Panc1 (cell line): ENCODE measurements around the gene PRDM2. TPM values are rescaled to one million over a fixed set of nuclear protein-coding genes. Genes with fewer than 3 reads are reported as not detected.

Source experiments
- ATAC-seq: fragments of 200-7000 bp; cut with Tn5 transposase; 2 replicates; pipeline ENCODE4 v1.9.1; 2020; ENCODE audit warnings: mild to moderate bottlenecking, moderate library complexity
- BruUV-seq: library from RNA; stranded (reverse); fragments of 400-500 nt; replicated peaks from 2 replicates; lab custom pipeline; 2021; lab: Mats Ljungman, UMichigan
- CTCF ChIA-PET: fragments of 300-600 bp; sonication (Branson Sonifier 250); formaldehyde crosslinking; loops from one replicate; lab custom pipeline; 2022; ENCODE audit warnings: antibody characterized with exemption; lab: Charles Lee
- POLR2A ChIA-PET: fragments of 300-600 bp; sonication (Branson Sonifier 250); formaldehyde crosslinking; loops from one replicate; lab custom pipeline; 2022; ENCODE audit warnings: antibody characterized with exemption; lab: Charles Lee
- DNase-seq: peaks from one replicate; pipeline ENCODE4 v3.0.0-alpha.2; 2010; ENCODE audit warnings: low read depth, low spot score
- H3K27ac ChIP-seq: 2 replicates; pipeline ENCODE4 v1.5.1; 2011; ENCODE audit warnings: mild to moderate bottlenecking, low read length, inconsistent platforms
- H3K27me3 ChIP-seq: fragments of 200-500 bp; sonication (Bioruptor generic); 2 replicates; pipeline ENCODE4 v1.6.0; 2014; ENCODE audit warnings: low read length, inconsistent platforms; ENCODE audit not compliant: control insufficient read depth, insufficient read depth
- H3K36me3 ChIP-seq: fragments of 200-500 bp; sonication (Bioruptor generic); 2 replicates; pipeline ENCODE4 v1.5.1; 2014; ENCODE audit warnings: inconsistent platforms, mild to moderate bottlenecking, low read length, moderate library complexity; ENCODE audit not compliant: control insufficient read depth, insufficient read depth
- H3K4me1 ChIP-seq: 2 replicates; pipeline ENCODE4 v1.5.1; 2011; ENCODE audit warnings: inconsistent platforms, mild to moderate bottlenecking, low read length, moderate library complexity; ENCODE audit not compliant: control insufficient read depth, insufficient read depth
- H3K4me3 ChIP-seq, 2 experiments: 2 replicates each; pipeline ENCODE4 v1.5.1; 2011 to 2012; ENCODE audit warnings: low read depth in 2 of 2, low read length in 2 of 2, mild to moderate bottlenecking in 2 of 2, inconsistent platforms in 1 of 2, moderate library complexity in 1 of 2
- H3K9me3 ChIP-seq: fragments of 200-500 bp; sonication (Bioruptor generic); 2 replicates; pipeline ENCODE4 v1.5.1; 2014; ENCODE audit warnings: low read depth, mild to moderate bottlenecking, inconsistent platforms, low read length, moderate library complexity; ENCODE audit not compliant: control insufficient read depth, insufficient read depth
- POLR2AphosphoS5 ChIP-seq: IDR thresholded peaks from 2 replicates; pipeline ENCODE4 v1.6.1; 2012; ENCODE audit warnings: mild to moderate bottlenecking, low read depth, low read length, moderate library complexity
- SIN3A ChIP-seq: IDR thresholded peaks from 2 replicates; pipeline ENCODE4 v1.6.1; 2012; ENCODE audit warnings: low read depth, mild to moderate bottlenecking, low read length, moderate library complexity, borderline replicate concordance; ENCODE audit not compliant: insufficient read depth
- TCF7L2 ChIP-seq: IDR thresholded peaks from 2 replicates; pipeline ENCODE4 v1.6.1; 2011; ENCODE audit warnings: mild to moderate bottlenecking, low read depth, low read length, inconsistent platforms
- in situ Hi-C: cut with HindIII; loops from 2 replicates; pipeline ENCODE4 v1.10.0; 2016; ENCODE audit warnings: low sequenced_read_pairs, low pct_unique_long_range_greater_than_20kb
- intact Hi-C: fragments of 100-400 bp; cut with micrococcal nuclease; formaldehyde crosslinking; loops from one replicate; pipeline ENCODE4 v1.10.0; 2022; ENCODE audit not compliant: unreplicated experiment
- total RNA-seq: library from RNA; stranded (reverse); gene quantifications from one replicate; pipeline ENCODE4 v1.2.1, GENCODE V29; 2021; ENCODE audit not compliant: unreplicated experiment
- TF ChIP-seq, protein P1 (sequence below), 2 experiments: IDR thresholded peaks; 2 replicates each; pipeline ENCODE4 v1.6.1; 2011 to 2012; ENCODE audit warnings: low read depth in 2 of 2, control low read depth in 1 of 2, low read length in 1 of 2, mild to moderate bottlenecking in 1 of 2, moderate library complexity in 1 of 2; ENCODE audit not compliant: insufficient read depth in 1 of 2
- TF ChIP-seq, protein P2 (sequence below): fragments of 450-650 bp; IDR thresholded peaks from 2 replicates; pipeline ENCODE4 v1.5.1; 2017; ENCODE audit warnings: mild to moderate bottlenecking

Gene PRDM2
- total RNA-seq, 1 experiment from 2014 or later = 40.3 TPM

DNA sequence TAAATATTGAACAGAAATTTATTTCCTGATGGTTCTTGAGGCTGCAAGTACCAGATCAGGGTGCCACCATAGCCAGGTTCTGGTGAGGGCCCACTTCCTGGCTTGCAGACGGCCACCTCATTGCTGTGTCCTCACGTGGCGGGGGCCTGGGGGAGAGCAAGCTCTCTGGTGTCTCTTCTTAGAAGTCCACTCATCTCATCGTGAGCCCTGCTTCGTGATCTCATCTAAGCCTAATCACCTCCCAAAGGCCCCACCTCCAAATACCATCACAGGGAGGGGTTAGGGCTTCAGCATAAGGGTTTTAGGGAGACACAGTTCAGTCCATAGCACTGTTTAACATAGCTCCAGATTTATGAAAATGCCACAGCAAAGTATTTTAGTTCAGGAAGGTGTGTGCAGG is 119.7 kb downstream of the PRDM2 start:
- no peak overlapping the region for H3K27ac ChIP-seq
- ATAC-seq (no peak), DNase-seq (no peak)
- no peaks in the 10 kb centered on the region; the same call in 1 of the 2 replicates for H3K36me3 ChIP-seq
- intact Hi-C loops = no loop called here
- H3K9me3 ChIP-seq = no peaks in the 10 kb centered on the region
- no peaks in the 10 kb centered on the region for H3K4me1 ChIP-seq
- TF ChIP-seq, protein P1, sequence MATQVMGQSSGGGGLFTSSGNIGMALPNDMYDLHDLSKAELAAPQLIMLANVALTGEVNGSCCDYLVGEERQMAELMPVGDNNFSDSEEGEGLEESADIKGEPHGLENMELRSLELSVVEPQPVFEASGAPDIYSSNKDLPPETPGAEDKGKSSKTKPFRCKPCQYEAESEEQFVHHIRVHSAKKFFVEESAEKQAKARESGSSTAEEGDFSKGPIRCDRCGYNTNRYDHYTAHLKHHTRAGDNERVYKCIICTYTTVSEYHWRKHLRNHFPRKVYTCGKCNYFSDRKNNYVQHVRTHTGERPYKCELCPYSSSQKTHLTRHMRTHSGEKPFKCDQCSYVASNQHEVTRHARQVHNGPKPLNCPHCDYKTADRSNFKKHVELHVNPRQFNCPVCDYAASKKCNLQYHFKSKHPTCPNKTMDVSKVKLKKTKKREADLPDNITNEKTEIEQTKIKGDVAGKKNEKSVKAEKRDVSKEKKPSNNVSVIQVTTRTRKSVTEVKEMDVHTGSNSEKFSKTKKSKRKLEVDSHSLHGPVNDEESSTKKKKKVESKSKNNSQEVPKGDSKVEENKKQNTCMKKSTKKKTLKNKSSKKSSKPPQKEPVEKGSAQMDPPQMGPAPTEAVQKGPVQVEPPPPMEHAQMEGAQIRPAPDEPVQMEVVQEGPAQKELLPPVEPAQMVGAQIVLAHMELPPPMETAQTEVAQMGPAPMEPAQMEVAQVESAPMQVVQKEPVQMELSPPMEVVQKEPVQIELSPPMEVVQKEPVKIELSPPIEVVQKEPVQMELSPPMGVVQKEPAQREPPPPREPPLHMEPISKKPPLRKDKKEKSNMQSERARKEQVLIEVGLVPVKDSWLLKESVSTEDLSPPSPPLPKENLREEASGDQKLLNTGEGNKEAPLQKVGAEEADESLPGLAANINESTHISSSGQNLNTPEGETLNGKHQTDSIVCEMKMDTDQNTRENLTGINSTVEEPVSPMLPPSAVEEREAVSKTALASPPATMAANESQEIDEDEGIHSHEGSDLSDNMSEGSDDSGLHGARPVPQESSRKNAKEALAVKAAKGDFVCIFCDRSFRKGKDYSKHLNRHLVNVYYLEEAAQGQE (IDR thresholded peaks at IDR 0.05; ENCODE audit: insufficient read depth in 1 of 2, low read depth in 2 of 2, low read length in 1 of 2) = no peak
- no peak for TF ChIP-seq TCF7L2
- TF ChIP-seq POLR2AphosphoS5 = no peak
- TF ChIP-seq, protein P2, sequence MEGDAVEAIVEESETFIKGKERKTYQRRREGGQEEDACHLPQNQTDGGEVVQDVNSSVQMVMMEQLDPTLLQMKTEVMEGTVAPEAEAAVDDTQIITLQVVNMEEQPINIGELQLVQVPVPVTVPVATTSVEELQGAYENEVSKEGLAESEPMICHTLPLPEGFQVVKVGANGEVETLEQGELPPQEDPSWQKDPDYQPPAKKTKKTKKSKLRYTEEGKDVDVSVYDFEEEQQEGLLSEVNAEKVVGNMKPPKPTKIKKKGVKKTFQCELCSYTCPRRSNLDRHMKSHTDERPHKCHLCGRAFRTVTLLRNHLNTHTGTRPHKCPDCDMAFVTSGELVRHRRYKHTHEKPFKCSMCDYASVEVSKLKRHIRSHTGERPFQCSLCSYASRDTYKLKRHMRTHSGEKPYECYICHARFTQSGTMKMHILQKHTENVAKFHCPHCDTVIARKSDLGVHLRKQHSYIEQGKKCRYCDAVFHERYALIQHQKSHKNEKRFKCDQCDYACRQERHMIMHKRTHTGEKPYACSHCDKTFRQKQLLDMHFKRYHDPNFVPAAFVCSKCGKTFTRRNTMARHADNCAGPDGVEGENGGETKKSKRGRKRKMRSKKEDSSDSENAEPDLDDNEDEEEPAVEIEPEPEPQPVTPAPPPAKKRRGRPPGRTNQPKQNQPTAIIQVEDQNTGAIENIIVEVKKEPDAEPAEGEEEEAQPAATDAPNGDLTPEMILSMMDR = no peak
- TF ChIP-seq SIN3A = no peak
- in situ Hi-C loops = no loop called here
- no peaks in the 10 kb centered on the region for H3K27me3 ChIP-seq
- CTCF ChIA-PET = no interaction called here
- BruUV-seq = no TSS peak
- H3K4me3 ChIP-seq = no peak overlapping the region
- POLR2A ChIA-PET = no interaction called here

DNA sequence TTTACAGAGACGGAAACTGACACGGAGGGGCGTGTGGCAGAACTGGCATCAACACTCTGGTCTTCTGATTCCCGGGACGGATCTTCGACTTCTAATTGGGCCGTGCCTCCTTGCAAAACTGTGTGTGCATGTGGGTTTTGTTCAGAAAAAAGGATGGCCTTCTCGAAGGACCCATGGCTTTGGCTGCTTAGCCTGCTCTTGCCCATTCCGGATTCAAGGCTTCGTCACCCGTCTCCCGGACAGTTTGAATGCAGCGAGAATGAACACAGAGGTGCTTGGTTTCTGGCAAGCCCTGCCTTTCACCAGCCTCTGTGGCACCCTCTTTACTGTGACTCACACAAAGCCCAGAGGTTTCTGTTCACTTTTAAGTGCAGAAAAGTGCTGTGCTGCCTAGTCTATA is 120.1 kb downstream of the PRDM2 start:
- in situ Hi-C loops = no loop called here
- Histone ChIP-seq H3K4me3 (no peak overlapping the region), H3K4me1 (no peaks in the 10 kb centered on the region), H3K27ac (no peak overlapping the region), H3K36me3 (no peaks in the 10 kb centered on the region; the same call in 1 of the 2 replicates), H3K27me3 (no peaks in the 10 kb centered on the region), H3K9me3 (no peaks in the 10 kb centered on the region)
- CTCF ChIA-PET = no interaction called here
- ATAC-seq (no peak), DNase-seq (no peak)
- intact Hi-C loops = no loop called here
- POLR2A ChIA-PET = no interaction called here
- no peak for TF ChIP-seq POLR2AphosphoS5
- TF ChIP-seq TCF7L2 = no peak
- TF ChIP-seq SIN3A = no peak
- TF ChIP-seq, protein P2 = no peak
- TF ChIP-seq, protein P1 (IDR thresholded peaks at IDR 0.05; ENCODE audit: insufficient read depth in 1 of 2, low read depth in 2 of 2, low read length in 1 of 2) = no peak
- no TSS peak for BruUV-seq
